SK-N-MC (cell line): Measurements from ENCODE around the gene MTUS2.

ENCODE experiments used
- EZH2 ChIP-seq: fragments of 200-600 bp; sonication (generic); IDR thresholded peaks from one replicate; pipeline ENCODE4 v1.6.1; 2017; ENCODE audit warnings: antibody characterized with exemption
- FOXP2 ChIP-seq: optimal IDR thresholded peaks from 2 replicates; pipeline ENCODE3; 2011; ENCODE audit warnings: mild to moderate bottlenecking, moderate library complexity; ENCODE audit not compliant: insufficient read depth; ENCODE audit errors: extremely low read length, control extremely low read depth
- POLR2AphosphoS5 ChIP-seq: IDR thresholded peaks from 2 replicates; pipeline ENCODE4 v1.6.1; 2012; ENCODE audit warnings: mild to moderate bottlenecking, low read depth, low read length, borderline replicate concordance

DNA sequence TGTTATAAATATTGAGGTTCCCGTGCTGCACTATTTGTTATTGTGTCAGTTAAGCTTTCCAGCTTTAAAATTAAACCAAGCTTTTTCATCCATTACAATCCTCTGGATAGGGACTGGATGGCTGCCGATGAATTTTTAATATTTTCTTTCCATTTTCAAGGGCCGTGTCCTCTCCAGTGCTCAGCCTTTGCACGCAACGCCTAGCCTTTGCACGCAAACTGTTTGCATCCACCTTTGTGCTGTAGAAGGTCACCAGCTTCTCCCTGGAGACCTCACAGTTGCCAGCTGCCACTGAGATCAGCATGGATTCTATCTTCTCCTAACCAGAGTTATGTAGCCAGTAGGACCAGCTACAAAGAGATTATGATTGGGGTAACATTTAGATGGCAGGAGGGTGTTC is 534.9 kb downstream of the MTUS2 start:
- TF ChIP-seq POLR2AphosphoS5 (no peak), EZH2 (no peak), FOXP2 (no peak)
